Fibroblast of peridontal ligament (primary cell): ENCODE results near the gene PGD.
"Not testable (repeated sequence)": the region's sequence is repeated elsewhere in the genome, so short reads cannot be mapped to it uniquely, and the experiment has no call there.

Source experiments
- DNase-seq: peaks from one replicate; pipeline ENCODE4 v3.0.0-alpha.2; 2010; ENCODE audit errors: extremely low read depth

The PGD gene

DNA sequence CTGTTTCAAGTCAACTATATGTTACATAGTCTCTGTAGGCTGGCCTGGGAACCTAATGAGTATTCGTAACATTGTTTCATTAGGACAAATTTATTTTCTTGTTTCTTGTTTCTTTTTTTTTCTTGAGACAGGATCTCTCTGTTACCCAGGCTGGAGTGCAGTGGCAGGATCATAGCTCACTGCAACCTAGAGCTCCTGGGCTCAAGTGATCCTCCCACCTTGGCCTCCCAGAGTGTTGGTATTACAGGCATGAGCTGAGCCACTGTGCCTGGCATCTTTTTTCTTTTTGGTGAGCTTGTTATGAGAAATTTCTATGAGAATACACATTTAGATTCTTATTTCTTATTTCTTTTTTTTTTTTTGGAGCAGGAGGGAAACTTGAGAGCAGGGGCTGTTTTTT is 38.2 kb downstream of the PGD start:
- no peak for DNase-seq

DNA sequence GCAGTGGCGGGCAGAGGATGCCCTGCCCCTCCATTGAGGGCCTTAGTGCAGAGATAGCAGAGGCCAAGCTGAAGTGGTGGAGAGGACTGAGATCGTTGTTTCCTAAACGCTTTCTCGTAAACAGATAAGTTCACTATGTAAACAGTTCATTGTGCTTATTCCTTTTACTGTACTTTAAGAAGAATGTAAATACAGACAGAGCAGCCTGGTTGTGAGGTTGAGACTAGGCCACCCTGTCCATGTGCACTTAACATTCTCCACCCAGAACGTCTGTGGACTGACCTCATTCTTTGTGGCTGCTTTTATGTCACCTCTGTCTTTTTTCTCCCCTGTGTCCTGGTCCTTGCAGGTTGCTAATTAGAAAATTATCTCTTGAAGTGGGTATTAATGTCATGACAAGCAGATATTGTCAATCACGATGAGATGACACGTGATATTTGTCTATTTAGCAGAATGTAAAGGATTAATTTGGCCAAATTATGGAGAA is 39.9 kb downstream of the PGD start:
- DNase-seq: no peak

DNA sequence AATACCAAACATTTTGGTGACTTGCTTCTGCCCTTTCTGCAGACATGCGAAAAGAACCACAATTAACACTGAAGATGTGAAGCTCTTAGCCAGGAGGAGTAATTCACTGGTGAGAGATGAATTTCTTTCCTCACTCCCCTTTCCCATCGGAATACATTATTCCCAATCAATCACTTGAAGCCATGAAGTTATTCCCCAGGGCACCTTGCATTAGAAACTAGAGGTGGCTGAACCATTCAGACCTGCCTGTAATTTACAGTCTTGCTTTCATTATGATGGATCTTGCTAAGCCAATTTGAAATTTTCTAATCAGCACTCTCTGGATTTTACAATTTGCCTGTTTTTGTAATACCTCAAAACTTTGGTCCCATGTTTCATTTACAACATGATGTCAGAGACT is 41.4 kb downstream of the PGD start:
- DNase-seq: no peak

DNA sequence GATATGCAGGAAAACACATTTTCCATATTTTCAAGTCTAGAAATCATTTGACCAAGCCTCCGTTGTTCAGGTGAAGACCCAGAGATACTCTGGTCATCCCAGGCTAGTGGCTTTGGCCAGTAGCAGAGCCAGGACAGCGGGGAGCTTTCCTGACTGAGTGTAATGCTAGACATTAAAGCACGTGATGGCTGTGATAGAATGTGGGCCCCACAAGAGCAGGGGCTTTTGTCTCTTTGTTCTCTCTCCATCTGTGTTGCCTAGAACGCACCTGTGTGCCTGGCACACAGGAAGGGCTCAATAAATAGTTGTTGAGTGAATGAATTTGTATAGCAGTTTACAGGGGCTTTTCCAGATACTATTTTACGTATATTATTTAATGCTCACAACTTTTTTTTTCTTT is 41.9 kb downstream of the PGD start:
- DNase-seq: no peak

DNA sequence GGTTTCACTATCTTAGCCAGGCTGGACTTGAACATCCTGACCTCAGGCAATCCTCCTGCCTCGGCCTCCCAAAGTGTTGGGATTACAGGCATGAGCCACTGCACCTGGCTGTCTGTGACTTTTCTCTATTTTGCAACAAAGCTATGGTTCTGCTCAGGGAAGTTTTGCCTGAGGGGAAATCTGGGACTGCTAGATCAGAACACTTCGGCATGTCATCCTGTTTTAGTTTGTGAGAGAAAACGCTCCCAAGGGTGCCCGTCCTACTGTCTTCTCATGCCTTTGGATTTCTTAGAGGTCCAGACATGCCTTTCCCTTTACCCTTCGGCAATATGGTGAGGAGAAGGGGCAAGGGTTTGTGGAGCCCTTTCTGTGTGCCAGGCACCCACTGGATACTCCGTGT is 45.4 kb downstream of the PGD start:
- no peak for DNase-seq

DNA sequence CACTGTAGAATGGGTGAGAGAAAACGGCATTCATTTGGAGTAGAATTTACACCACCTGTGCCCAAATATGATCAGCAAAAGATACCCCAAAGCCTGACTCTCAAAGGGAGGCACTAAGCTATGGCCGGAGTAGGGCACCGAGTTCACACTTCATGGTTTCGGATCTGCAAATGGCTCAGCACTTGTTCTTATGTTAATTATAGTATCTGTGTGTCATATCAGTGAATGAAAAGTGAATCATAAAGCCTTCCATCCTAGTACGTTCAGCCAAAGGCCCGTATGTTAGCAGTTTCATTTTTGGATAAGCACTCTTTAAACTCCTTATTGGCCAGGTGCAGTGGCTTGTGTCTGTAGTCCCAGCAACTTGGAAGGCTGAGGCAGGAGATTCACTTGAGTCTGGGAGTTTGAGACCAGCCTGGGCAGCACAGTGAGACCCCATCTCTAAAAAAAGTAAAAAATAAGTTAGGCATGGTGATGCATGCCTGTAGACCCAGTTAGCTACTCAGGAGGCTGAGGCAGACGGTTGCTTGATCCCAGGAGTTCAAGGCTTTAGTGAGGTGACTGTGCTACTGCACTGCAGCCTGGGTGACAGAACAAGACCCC is 46.0 kb downstream of the PGD start:
- no peak for DNase-seq

DNA sequence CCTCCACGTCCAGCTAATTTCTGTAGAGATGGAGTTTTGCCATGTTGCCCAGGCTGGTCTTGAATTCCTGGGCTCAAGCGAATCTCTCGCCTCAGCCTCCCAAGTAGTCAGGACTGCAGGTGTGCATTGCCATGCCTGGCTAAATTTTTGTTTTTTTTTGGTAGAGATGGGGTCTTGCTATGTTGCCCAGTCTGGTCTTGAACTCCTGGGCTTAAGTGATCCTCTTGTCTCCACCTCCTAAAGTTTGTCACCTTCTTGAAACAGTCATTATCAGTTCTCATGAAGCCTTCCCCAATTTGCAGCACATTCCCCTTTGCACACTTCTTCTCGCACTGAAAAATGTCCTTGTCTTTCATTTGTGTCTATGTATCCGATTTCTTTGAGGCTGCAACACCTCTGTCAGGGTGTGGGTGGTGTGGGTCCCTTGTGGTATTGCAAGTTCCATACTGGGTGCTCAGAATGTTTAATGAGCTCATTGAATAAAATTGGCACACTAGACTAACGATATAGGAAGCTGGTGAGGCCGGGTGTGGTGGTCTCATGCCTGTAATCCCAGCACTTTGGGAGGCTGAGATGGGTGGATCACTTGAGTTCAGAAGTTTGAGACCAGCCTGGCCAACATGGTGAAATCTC is 48.0 kb downstream of the PGD start:
- no peak for DNase-seq

DNA sequence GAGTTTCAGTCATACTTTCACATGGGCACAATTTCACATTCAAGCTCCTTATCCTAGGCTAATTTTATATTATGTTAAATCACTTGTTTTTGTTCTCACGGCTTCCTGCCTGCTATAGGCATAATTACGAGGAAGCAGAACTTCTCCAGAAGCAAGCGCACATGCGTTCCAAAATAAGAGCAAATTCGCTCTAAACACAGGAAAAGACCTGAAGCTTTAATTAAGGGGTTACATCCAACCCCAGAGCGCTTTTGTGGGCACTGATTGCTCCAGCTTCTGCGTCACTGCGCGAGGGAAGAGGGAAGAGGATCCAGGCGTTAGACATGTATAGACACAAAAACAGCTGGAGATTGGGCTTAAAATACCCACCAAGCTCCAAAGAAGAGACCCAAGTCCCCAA is 50.9 kb downstream of the PGD start, which contains the start of gene CORT:
CORT (plus strand) TSS at position 281 of the 400 bp plus-strand sequence. CDS start 193 bp downstream, outside the sequence.
- peak; percentile 49 for DNase-seq

DNA sequence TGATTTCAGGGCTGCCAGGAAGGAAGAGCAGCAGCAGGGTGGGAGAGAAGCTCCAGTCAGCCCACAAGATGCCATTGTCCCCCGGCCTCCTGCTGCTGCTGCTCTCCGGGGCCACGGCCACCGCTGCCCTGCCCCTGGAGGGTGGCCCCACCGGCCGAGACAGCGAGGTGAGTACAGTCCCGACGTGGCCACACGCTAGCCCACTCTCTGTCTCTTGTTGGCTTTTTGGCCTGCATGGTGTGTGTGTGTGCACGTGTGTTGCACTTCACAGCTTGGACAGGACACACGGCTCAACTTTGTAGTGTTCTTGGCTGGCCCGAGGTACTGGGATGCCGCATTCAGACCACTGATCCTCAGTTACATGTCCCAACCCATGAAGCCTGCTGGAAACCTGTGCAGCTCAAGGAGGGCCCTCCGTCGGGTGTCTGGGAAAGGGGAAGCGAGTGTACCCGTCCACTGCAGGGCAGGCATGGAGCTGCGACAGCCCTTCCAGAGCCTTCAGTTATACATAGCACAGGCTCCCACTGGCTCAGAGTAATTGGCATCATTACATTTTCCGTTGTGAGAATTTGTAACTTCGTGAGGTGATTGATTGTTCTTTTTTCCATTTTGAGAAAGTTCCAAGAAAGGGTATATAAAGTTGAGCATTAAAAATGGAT is 51.4 kb downstream of the PGD start:
- DNase-seq: no peak

DNA sequence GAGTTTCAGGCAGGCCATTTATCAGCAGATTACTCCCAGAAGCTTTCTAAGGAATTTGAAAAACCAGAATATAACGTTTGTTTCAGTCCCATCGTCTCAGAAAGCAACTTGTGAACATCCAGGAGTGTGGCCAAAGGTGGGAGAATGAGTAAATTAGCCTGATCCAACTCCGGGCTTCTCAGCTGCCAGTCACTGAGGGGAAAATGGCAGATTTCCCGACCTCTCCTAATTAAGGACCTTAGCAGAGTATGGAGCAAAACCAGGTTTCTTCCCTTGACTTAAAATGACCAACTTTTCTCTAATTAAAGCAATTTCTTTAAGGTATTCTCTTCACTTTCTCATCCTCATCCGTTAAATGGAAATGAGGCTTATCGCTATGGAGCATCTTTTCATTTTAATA is 52.0 kb downstream of the PGD start:
- peak; percentile 31 for DNase-seq

DNA sequence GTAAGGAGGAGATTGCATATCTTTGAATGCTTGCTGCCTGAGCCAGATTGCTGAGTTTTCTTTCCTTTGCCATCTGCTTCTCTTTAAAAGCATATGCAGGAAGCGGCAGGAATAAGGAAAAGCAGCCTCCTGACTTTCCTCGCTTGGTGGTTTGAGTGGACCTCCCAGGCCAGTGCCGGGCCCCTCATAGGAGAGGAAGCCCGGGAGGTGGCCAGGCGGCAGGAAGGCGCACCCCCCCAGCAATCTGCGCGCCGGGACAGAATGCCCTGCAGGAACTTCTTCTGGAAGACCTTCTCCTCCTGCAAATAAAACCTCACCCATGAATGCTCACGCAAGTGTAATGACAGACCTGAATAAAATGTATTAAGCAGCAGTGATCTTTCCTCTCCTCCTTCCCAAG is 52.4 kb downstream of the PGD start:
- peak; percentile 79 for DNase-seq

DNA sequence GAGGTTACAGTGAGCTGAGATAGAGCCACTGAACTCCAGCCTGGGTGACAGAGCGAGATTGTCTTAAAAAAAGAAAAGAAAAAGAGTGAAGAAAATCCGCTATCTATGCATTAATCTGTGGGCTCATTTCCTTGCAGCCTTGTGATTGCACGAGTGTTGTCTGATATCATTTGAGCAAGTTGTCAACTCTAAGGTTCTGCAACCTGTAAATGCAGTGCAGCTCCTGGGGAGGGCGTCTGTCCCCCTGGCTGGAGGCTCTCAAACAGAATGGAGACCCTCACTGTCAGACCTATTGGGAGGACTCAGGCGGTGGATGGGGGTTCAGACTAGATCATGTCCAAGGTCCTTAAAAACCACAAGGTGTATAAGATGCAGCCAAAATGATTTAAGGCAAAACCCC is 57.2 kb downstream of the PGD start:
- DNase-seq: no peak

DNA sequence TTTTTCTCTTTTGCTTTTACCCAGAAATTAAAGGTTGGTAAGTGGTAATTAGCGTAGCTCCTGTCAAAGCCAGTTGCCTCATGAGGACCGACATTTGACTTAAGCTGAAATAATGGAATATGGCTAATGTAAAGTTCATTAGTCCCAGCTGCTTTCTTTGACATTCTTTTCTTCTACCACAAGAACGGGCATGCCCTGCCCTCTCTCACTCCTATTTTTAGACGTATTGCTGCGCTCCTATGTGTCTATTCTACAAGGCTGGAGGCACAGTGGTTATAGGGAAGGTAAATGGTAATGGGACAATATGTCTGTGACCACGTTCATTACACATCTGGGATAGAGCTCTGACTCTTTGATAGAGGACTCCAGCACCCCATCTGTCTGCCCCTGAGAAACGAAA is 57.8 kb downstream of the PGD start:
- DNase-seq: no peak

DNA sequence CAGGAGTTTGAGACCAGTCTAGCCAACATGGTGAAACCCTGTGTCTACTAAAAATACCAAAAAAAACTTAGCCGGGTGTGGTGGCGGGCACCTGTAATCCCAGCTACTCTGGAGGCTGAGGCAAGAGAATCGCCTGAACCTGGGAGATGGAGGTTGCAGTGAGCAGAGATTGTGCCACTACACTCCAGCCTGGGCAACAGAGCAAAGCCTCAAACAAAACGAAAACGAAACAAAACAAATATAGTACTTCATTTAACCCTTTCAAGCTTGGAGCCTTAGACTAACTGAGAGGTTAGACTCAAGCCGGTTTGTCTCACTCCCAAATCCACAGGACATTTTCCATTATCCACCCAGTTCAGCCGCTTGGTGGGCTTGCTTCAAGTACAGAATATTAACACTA is 58.6 kb downstream of the PGD start:
- not testable (repeated sequence) for DNase-seq

DNA sequence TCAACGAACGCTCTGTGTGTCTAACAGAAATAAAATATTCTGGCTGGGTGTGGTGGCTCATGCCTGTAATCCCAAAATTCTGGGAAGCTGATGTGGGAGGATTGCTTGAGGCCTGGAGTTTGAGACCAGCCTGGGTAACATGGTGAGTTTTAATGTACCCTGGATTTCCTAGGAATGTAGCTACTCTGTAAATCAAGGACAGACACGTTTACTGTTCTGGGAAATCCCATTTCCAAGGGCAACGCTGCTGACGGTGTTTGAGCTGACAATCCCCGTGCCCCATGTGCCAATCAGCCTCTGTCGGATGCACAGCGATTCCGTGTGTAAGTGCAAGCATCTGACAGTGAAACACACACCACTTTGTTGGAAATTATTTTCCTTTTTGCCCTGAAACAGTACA is 59.0 kb downstream of the PGD start:
- DNase-seq: no peak

DNA sequence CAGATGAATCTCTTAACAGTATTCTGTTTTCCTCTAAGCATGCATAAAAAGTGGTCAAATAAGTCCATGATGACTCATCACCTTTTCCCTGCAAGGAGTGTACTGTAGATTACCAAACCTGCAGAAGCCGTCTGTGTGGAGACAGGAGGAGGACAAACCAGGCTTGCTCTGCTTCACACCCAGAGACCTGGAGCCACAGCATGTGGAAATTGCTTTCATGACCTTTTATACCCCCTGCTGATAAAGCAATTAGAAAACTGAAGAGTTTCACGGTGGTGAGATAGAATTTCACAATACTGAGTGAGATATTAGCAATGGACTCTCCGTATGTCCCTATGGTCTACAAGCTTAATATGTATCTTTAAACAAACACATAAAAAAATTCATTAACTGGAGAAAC is 60.3 kb downstream of the PGD start:
- DNase-seq: peak; percentile 57

DNA sequence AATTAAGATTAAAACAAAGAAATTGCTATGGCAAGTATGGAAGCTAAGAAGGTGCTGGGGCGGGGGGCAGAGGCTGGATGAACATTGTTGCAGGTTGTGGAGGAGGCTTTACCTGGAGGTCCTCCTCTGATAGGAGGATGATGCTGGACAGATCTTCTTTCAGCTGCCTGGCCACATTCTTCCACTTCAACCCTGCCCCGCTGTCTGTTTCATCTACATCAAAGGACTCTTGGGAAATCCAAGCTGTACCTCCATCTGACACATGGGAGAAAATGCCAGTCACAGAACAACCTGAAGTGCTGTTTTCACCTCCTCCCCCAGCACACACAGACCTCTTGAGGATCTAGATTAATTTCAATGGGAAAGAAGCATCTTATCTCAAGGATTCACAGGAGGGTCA is 68.2 kb downstream of the PGD start:
- no peak for DNase-seq

DNA sequence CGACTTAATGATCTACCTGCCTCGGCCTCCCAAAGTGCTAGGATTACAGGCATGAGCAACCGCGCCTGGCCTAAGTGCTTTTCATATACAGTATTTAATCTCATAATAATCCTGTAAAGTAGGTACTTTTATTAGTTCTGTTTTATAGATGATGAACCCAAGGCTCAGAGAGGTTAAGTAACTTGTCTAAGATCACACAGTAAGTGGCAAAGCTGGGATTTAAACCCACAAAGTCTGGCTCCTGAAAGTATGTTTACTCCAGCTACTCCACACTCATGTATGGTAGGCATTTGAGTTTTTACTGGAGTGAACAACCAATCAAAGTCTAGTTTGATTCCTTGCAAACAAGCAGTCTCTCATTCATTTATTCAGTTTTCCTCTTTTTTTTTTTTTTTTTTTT is 71.2 kb downstream of the PGD start:
- no peak for DNase-seq
